DMS53 treated with DMSO at 0.1 percent for 48 hours (cell line): ENCODE results near the gene OTOR.
A peak's percentile ranks its signal among the peaks of the same experiment; 100 is the strongest.

Experiments used
- DNase-seq: peaks from one replicate; lab custom pipeline; 2025; ENCODE audit not compliant: unreplicated experiment; lab: John Stamatoyannopoulos, UW

The OTOR gene

GRCh38 chr20:16747291-16747811, 807 bp upstream of the OTOR start:
- peak; percentile 92 for DNase-seq

- DNase-seq, result no peak
These were observed 1.4 kb downstream of the OTOR start for GRCh38 chr20:16749573-16749972.

DNA sequence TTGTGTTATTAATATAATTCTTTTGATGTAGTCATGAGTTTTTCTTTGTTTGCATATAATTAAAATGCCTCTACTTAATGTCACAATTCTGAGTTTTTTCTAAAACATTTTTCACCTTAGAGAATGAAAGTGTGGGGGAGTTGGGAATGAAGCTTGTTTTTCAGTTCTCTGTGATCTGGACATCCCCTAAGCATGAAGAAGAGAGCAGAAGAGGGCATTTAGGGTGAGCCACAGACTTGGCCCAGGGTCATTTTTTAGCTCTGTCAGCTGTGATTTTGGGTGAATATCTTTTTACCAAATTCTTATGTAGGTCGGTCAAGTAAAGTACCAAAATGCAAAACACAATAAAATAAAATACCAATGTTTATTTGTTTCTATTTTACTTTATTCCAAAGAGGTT, 3.9 kb downstream of the OTOR start:
- DNase-seq, result no peak

DNA sequence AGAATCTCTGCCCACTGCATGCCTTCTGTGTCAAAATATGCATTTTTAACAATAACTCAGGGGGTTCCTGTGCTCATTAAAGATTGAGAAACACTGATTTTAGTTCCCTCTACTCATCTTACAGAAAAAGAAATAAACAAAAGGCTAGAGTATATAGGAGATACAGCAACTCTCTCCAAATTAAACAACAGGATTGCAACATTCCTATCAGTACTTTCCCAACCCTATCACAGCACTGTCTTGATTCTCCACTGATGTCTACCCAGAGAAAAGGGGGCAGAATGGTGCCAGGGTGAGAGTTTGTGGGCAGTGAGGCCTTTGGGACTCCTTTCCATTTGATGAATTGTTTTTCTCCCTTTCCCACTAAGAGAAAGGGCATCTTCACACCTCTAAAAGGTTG, 4.7 kb downstream of the OTOR start:
- DNase-seq, result no peak

DNA sequence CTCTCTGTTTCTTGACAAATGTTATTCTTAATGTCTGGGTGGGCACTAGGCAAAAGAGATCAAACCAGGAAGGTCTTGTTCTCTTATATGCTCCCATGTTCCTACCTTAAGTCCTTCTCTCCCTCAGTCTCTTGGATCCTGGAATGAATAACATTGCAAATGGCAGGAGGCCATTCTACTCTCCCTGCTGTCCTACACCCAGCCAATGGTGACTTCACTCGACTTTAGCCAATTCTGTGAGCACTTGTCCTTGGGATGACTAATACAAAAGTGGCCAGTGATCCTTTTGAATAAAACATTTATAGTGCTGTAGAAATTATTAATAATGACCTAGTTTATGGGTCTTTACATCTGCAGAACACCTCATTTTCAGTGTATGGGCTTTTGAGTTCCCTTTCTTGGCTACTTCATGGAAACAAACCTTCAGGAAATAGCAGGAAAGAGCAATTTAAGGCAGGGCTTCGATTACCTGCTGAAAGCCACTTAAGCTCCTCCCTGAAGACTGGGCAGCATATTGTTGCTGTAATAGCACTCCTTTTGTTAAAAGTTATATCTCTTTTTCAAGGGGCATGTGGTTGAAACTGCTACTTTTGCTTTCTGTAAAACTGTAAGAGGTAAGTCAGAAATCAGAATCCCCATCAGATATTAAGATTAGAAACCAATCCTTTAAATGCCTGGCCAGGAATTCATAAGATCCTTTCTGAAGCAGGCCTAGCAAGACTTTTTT, 10.5 kb downstream of the OTOR start:
- DNase-seq, result no peak

DNA sequence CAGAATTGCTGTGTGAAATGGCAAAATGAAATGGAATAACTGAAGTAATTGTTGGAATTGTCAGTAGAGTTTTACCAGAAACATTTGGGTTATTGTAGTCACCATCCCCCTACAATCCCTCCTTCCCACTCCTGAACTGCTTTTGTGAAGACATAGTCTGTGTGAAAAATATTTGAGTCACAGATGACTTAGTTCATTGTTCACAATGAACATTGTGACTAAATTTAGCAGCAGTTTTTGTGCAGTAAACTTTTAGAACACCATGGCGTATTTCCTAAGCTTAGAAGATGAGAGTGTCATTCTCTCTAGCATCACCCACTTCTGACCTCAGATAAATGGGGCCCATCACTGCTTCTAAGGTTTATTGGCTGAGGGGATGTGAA, 11.0 kb downstream of the OTOR start:
- no peak for DNase-seq

- DNase-seq, result peak; percentile 5
These were observed 12.5 kb downstream of the OTOR start for GRCh38 chr20:16760431-16761304.

DNA sequence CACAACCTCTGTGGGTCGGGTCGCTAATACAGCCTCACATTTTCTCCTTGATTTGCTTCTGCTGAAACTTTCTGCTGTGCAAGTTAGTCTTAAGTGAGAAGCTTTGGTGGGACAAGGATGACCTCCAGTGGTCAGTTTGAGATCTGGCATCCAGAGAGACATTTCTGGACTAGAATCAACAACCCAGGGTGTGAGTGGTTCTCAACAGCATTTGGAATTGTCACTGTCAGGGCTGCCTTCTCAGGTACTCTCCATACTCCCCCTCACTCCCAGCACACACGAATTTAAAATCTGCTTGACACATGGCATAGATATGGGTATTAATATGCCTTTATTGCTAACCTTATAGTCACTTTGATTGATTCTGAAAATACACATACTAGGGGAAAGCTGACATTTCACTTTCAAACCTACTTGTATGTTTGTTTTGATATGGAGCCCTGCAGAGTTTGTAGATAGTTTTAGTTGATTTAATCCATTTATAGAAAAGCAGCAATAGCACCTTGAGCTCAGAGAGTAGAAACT, 13.2 kb downstream of the OTOR start:
- peak; percentile 71 for DNase-seq

DNA sequence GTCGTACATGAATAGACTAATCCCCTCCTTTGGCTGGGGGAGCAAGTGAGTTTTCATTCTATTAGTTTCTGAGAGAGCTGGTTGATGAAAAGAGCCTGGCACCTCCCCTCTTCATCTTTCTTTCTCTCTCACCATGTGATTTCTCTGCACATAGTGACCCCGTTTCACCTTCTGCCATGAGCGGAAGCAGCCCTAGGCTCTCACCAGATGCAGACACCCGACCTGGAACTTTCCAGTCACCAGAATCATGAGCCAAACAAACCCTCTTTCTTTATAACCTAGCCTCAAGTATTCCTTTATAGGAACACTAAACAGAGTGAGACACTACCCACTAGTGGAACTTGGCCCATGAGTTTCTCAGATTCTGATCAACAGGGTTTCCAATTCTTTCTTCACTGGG, 16.4 kb downstream of the OTOR start:
- DNase-seq, result no peak

GRCh38 chr20:16771213-16771612, 23.1 kb downstream of the OTOR start:
- DNase-seq, result peak; percentile 18

- no peak for DNase-seq
These were observed 27.8 kb downstream of the OTOR start for GRCh38 chr20:16775961-16776360.

GRCh38 chr20:16777126-16777525, 29.0 kb downstream of the OTOR start:
- DNase-seq, result no peak

DNA sequence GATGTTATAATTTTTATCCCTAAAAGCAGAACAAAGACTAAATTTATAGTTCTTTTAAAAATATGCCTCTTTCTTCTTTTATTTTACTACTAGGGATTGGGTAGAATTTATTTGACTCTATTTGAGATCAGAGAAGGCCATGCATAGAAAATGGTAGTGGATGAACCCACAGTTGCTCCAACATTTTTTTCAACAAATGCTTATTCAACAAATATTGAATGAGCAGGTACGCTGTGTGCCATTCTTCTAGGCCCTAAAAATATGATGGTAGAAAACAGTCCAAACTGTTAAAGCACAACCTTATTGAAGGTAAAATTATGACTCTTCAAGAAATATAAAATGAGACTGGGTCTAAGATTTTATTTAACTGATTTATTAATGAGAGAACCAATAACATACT, 30.0 kb downstream of the OTOR start:
- no peak for DNase-seq

DNA sequence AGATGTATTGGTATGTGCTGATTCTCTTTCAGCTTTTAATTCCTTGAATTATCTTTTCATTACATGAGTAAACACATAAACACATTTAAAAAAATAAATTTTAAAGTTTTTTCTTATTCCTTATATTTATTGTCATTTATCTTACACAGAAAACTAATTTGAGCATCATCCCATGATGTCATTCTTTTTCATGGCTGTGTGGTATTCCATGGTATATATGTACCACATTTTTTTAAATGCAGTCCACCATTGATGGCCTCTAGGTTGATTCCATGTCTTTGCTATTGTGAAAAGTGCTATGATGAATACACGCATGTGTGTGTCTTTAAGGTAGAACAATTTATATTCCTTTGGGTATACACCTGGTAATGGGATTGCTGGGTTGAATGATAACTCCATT, 33.3 kb downstream of the OTOR start:
- DNase-seq, result no peak

- no peak for DNase-seq
These were observed 37.1 kb downstream of the OTOR start for GRCh38 chr20:16785226-16785625.
